Left lobe of liver (tissue), 2 donors: Measurements from ENCODE around the gene ANKRD33. TPM values are rescaled to one million over a fixed set of nuclear protein-coding genes. Genes with fewer than 3 reads are reported as not detected.

ENCODE experiments used
- ATAC-seq: fragments of 200-7000 bp; cut with Tn5 transposase; one replicate; pipeline ENCODE4 v1.9.1; 2020; ENCODE audit warnings: mild to moderate bottlenecking, moderate library complexity
- DNase-seq: peaks from one replicate; pipeline ENCODE4 v3.0.0-alpha.2; 2020; ENCODE audit warnings: low spot score
- total RNA-seq: library from RNA; stranded (reverse); gene quantifications from one replicate; pipeline ENCODE4 v1.2.1, GENCODE V29; 2021
- donor health status: DM: no; HTN: no; CAD: no; lungs with moderate emphysema.
- donor health status: DM: no; HTN: yes; CAD: no.

Gene ANKRD33, protein sequence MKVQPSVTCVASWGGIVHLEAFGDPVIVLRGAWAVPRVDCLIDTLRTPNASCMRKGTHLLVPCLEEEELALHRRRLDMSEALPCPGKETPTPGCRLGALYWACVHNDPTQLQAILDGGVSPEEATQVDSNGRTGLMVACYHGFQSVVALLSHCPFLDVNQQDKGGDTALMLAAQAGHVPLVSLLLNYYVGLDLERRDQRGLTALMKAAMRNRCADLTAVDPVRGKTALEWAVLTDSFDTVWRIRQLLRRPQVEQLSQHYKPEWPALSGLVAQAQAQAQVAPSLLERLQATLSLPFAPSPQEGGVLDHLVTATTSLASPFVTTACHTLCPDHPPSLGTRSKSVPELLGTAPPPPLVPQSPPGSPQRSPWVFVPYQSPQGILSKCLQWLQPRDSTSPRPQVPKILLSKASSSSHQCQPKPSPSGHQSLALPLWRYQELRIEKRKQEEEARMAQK
- total RNA-seq, result not detected

- DNase-seq (no peak), ATAC-seq (peak; percentile 53)
These were observed at the start of gene ANKRD33 for GRCh38 chr12:51887476-51888315. TSS of gene ANKRD33 (plus strand) at chr12:51888103. CDS start at chr12:51888187, 84 bp downstream.

- DNase-seq (no peak), ATAC-seq (peak; percentile 78)
These were observed 49.1 kb upstream of the ANKRD33 start for GRCh38 chr12:51838762-51839161.

GRCh38 chr12:51839310-51839947 is 48.5 kb upstream of the ANKRD33 start:
- no peak for DNase-seq
- peak; percentile 19 for ATAC-seq

DNA sequence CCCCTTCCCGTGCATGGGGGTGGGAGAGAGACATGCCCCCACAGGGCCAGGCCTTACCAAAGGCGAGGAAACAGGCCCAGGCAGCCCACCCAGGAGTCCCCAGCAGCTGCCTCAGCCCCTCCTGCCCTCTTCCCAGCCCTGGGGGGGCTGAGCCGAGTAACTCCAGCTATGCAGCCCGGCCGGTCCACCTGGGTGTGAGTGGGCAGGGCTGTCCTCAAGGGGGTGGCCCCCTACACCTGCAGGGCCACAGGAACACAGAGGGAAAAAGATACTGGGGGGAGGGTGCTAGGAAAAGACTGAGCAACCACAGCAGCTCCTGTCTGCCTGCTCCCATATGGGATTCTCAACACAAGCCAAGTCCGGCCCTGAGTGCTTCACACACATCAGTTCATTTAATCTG is 46.9 kb upstream of the ANKRD33 start:
- DNase-seq (no peak), ATAC-seq (no peak)

DNA sequence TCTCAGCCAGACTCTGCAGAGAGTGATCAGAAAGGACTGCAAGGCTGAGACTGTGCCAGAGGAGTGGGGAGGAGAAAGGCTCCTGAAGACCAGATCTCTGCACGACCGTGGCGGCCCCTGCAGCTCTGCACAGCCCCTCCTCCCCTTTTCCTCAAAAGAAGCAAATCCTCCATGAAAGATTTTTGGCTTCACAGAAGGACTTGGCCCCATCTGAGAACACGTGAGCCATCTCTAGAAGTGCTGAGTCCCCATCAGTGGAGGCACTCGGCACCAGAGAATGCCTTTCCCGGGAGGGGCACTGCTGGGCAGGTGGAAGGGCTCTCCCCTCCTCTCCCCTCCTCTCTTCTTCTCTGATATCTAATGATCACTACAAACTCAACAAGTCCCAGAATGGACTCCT is 46.2 kb upstream of the ANKRD33 start:
- DNase-seq (no peak), ATAC-seq (no peak)

GRCh38 chr12:51844854-51845253 is 43.0 kb upstream of the ANKRD33 start:
- DNase-seq, result no peak

DNA sequence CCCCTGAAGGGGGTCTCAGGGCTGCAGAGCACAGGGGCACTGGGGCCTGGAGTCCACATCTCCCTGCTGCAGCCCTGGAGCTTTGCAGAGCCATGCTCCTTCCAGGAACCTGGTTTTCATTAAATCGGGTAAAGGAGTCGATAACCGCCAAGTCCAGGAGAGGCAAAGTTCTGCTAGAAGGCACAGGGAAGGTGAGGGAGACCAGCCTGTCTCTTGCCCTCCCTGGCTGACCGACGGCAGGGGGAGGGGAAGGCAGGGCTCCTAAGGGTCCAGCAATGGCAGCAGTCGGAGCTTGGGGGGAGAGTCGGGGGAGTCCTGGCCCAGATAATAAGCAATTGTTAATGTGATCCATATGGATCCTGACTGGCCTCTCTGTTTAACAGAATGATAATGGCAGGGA is 42.4 kb upstream of the ANKRD33 start:
- no peak for DNase-seq
- no peak for ATAC-seq

More at GRCh38 chr12:51844854-51845253, 43.0 kb upstream of the ANKRD33 start:
- ATAC-seq, result no peak

GRCh38 chr12:51846271-51846691 is 41.6 kb upstream of the ANKRD33 start:
- no peak for ATAC-seq
- no peak for DNase-seq

GRCh38 chr12:51846911-51847642 is 40.8 kb upstream of the ANKRD33 start:
- ATAC-seq, result peak; percentile 25
- DNase-seq, result no peak

DNA sequence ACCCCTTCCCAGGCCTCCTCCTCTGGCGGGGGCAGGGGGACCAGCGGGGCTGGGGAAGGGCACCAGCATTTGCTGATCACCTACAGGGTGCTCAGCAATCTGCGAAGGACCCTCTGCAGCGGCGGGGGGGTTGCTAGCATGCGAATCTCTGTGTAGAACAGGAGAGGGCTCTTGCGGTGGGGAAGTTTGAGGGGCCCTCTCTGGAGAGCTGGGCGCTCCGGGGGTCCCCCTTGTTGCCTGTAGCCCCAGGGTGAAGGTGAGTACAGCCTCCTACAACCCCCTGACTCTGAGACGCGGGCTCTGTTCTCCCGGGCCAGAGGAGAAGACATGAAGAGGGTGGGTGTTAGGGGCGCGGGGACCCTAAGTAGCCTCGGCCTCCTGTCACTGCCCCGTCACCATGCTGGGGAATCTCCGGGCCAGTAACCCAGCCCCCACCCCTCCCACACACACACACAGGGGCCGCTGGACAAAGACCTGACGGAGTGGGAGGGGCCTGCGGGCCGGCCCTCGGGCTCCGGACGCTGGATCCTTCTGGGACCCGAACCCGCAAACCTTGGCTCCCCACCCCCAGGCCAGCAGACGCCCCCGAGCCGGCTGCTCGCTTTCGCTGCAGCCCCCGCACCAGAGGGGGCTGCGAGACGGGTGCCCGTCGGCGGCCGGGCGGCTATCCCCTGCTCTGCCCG is 40.1 kb upstream of the ANKRD33 start:
- peak; percentile 60 for DNase-seq
- ATAC-seq, result peak; percentile 71

GRCh38 chr12:51848326-51848727 is 39.6 kb upstream of the ANKRD33 start, which contains the start of gene FIGNL2:
TSS of gene FIGNL2 (minus strand) at chr12:51848718. CDS start at chr12:51822413, 26,305 bp downstream.
- peak; percentile 19 for ATAC-seq
- DNase-seq, result no peak

DNA sequence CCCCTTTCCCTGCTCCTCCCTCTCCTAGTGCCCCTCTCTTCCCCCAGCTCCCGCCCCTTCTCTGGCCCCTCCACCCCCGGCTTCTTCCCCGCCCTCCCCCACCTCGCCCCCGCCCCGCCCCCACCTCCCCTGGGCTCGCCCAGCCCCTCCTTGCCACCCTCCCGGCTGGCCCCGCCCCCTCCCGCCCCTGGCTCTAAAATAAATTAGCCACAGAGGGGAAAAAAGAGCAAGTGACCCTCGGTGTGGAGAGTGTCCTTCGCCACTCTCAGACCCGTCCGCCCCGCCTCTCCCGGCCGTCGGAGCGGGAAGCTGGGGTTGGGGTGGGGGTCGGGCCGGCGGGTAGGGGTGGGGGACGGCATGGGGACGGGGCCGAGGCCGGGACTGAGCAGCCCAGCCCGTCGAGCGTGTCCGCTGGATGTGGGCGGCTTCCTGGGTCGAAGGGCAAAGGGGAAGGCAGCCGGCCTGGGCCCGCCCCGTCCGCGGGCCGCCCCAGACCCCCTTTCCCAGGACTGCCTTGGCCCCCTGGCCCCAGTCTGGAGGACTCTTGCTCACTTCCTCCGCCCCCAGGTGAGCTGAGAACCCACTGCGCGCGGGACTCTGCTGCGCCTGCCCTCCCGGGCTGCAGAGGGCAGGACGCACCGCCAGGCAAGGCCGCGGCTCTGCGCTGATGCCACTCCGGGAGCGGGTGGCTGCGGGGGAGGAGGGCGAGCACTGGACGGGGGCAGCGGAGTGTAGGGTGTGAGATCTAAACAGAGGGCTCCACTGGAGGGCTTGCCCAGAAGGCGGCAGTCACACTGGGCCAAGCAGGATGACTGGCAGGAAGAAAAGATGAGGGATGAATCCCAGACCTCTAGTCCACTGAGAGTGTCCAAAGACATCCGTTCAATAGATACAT is 38.8 kb upstream of the ANKRD33 start:
- ATAC-seq (peak; percentile 75), DNase-seq (peak; percentile 64)

DNA sequence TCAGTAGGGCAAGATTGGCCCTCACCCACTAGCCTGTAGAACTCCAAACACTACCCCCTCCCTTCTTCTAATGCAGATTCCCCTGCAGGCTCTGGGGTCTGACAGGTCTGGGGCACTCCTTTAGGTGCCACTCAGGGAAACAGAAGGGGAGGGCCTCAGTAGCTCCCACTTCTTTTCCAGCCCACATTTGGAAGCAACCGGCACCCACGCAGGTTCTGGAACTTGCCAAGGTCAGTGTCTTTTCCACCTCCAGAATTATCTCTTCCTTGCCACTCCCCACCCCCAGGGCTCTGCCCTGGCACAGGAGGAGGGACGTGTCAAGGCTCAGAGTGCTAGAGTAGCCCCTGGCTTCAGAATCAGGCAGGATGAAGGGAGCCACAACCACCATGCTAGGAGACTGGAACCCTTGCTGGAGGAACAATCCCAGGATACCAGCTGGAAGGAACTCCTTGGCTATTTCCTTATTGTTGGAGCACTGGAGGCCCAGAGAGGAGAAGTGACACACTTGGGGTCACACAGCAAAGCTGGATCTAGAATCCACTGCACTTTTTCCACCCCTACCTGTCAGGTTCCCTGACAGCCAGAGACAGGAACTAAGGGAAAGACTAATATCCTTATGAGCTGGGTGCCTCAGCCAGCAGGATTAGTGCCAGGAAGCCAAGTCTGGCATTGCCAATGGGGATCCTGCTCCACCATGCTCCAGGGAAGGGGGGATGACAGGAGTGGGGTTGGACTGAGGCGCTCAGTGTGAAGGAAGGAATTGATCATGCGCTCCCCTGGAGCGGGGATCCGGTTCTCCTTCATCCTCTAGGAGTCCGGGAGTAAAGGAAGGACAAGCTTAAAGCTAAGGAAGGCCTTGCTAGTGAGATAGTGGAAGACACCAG is 37.6 kb upstream of the ANKRD33 start:
- no peak for DNase-seq
- no peak for ATAC-seq

DNA sequence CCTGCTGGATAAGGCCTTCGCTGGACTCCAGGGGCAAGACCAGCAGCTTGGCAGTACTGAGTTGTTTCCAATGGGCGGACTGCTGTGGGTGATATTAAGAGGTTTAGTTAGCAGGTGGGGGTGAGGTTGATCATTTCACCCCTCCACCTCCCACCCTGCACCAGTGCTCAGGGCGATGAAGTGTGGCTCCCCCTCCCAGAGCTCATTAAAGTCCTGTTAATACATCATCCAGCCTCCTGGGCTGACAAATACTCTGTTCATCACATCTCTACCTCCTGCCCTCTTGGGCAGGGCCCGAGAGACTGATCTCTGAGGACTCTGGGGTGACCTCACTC is 37.0 kb upstream of the ANKRD33 start:
- DNase-seq, result no peak
- no peak for ATAC-seq

DNA sequence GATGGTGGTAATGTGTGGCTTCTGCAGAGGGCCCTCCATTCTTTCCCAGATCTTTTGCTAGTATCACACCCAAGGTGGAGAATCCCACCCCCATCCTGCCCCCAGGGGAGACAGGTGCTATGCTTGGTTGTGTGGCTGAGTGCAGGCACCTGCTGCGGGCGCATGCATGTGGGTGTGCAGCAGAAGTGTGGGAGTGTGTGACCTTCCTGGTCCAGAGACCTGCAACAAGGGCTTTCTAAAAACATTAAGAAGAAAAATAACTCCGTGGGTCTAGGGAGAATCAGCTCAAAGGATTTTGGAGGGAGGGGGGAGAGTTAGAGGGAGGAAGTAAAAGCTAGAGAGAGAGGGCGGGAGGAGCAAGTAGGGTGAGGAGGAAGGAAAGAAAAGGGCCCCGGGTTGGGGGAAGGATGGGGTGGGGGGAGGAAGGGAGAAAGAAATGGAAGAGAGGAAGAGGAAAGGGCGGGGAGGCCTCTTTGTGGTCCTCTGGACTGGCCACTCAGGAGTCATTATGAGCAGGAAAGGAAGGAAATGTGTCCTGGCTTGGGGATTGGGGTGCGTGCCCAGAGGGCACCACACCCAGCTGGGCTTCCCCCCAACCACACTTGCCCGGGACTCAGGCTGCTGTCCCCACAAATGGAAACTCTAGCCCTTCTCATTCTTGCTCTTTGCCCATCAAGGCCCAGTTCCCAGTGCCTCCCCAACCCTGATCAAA is 36.3 kb upstream of the ANKRD33 start:
- DNase-seq (no peak), ATAC-seq (no peak)

DNA sequence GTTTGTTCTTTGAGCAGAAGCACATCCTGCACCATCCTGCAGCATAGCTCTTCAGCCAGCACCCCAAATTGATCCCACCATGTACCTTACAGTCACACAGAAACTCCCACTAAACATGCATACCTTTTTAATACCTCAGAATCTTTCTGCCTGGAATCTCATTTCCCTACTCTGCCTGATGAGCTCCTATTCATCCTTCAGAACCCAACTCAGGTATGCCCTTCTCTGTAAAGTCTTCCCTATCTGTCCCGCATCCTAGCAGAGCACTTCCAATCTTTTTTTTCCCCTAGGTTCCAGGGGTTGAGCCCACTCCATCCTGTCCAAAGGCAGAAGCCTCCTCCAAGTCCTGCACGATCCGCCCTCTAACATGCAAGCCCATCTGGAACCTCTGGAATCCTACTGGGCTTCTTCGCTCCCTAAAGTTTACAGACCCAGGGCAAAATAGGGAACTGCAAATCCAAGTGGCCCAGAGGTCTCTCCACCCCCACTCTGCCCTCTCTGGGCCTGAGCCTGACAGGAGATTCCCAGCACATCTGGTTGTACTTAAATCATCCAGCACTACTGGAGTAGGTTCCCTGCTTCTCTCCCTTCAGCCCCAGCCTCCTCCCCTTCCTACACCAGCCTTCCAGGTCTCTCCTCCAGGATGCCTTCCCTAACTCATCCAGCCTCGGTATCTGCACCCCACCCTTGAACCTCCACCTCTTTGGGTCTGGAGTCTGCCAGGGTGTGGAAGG is 35.3 kb upstream of the ANKRD33 start:
- no peak for ATAC-seq
- no peak for DNase-seq
